GM12878 (cell line): Measurements from ENCODE around the gene GIMD1. TPM values are rescaled to one million over a fixed set of nuclear protein-coding genes. Genes with fewer than 3 reads are reported as not detected.

ENCODE experiments used
- ATAC-seq: fragments of 200-7000 bp; cut with Tn5 transposase; 3 replicates; pipeline ENCODE4 v1.9.1; 2020; ENCODE audit warnings: mild to moderate bottlenecking, moderate library complexity
- BruUV-seq: library from RNA; stranded (reverse); fragments of 400-500 nt; replicated peaks from 2 replicates; lab custom pipeline; 2021; lab: Mats Ljungman, UMichigan
- CTCF ChIA-PET: fragments of 300-600 bp; sonication (Branson Sonifier 250); formaldehyde crosslinking; extraction: SDS; loops from one replicate; lab custom pipeline; 2021; ENCODE audit warnings: inconsistent platforms; lab: Yijun Ruan, JAX
- POLR2A ChIA-PET: fragments of 350-600 bp; formaldehyde crosslinking; extraction: SDS; loops from one replicate; lab custom pipeline; 2021; ENCODE audit warnings: inconsistent platforms; lab: Charles Lee
- RAD21 ChIA-PET: fragments of 300-600 bp; sonication (Branson Sonifier 250); formaldehyde crosslinking; loops from one replicate; lab custom pipeline; 2023; ENCODE audit warnings: antibody characterized with exemption; ENCODE audit not compliant: unreplicated experiment; lab: Charles Lee
- SMC1A ChIA-PET: fragments of 300-600 bp; sonication (Branson Sonifier 250); formaldehyde crosslinking; loops from one replicate; lab custom pipeline; 2023; ENCODE audit not compliant: unreplicated experiment, uncharacterized antibody; lab: Charles Lee
- DNase-seq: peaks from one replicate; pipeline ENCODE4 v3.0.0-alpha.2; 2011; ENCODE audit warnings: low read depth, low spot score
- FAIRE-seq: peaks from 3 replicates; lab custom pipeline; 2011; peaks lifted over from hg19 to GRCh38; lab: Jason Lieb, UNC
- H2AFZ ChIP-seq: 2 replicates; pipeline ENCODE4 v1.6.0; 2011; ENCODE audit warnings: low read depth, low read length, control low read depth; ENCODE audit not compliant: control insufficient read depth
- H3K27ac ChIP-seq: 2 replicates; pipeline ENCODE4 v1.5.1; 2011; ENCODE audit warnings: control low read depth; ENCODE audit not compliant: control insufficient read depth, insufficient read depth
- H3K27me3 ChIP-seq, 2 experiments: replicated peaks in 1 of 2; 2 replicates each; pipeline versions ENCODE4 v1.6.0 to v1.6.1; 2011; ENCODE audit warnings: low read length in 1 of 2; ENCODE audit not compliant: control insufficient read depth in 2 of 2, insufficient read depth in 2 of 2
- H3K36me3 ChIP-seq, 2 experiments: 2 replicates each; pipeline ENCODE4 v1.5.1; 2011; ENCODE audit warnings: low read length in 1 of 2; ENCODE audit not compliant: control insufficient read depth in 2 of 2, insufficient read depth in 2 of 2
- H3K4me1 ChIP-seq: 2 replicates; pipeline ENCODE4 v1.6.1; 2011; ENCODE audit warnings: mild to moderate bottlenecking, low read length, moderate library complexity, mixed read lengths; ENCODE audit not compliant: control insufficient read depth, insufficient read depth
- H3K4me2 ChIP-seq: 2 replicates; pipeline ENCODE4 v1.6.0; 2011; ENCODE audit warnings: control low read depth; ENCODE audit not compliant: control insufficient read depth, insufficient read depth
- H3K4me3 ChIP-seq: fragments of 200-600 bp; sonication (generic); 2 replicates; pipeline ENCODE4 v1.5.1; 2016
- H3K79me2 ChIP-seq: 2 replicates; pipeline ENCODE4 v1.6.0; 2011; ENCODE audit warnings: low read length; ENCODE audit not compliant: control insufficient read depth, insufficient read depth
- H3K9ac ChIP-seq: 2 replicates; pipeline ENCODE4 v1.8.0; 2011; ENCODE audit warnings: low read length, control low read depth, mixed read lengths; ENCODE audit not compliant: control insufficient read depth, insufficient read depth
- H3K9me3 ChIP-seq: replicated peaks from 3 replicates; pipeline ENCODE4 v1.5.1; 2011; ENCODE audit warnings: mild to moderate bottlenecking, low read length; ENCODE audit not compliant: control insufficient read depth, insufficient read depth
- H4K20me1 ChIP-seq: 2 replicates; pipeline ENCODE4 v1.6.0; 2011; ENCODE audit not compliant: control insufficient read depth, insufficient read depth
- GATAD2B ChIP-seq: fragments of 450-650 bp; conservative IDR thresholded peaks from 2 replicates; pipeline ENCODE4 v1.6.1; 2017; ENCODE audit warnings: low read depth, mild to moderate bottlenecking, moderate library complexity
- HDAC6 ChIP-seq: fragments of 200-600 bp; sonication (generic); IDR thresholded peaks from one replicate; pipeline ENCODE4 v1.8.0; 2017; ENCODE audit warnings: antibody characterized with exemption; ENCODE audit not compliant: unreplicated experiment
- MEF2A ChIP-seq: IDR thresholded peaks from 2 replicates; pipeline ENCODE4 v1.6.1; 2011; ENCODE audit warnings: low read depth, mild to moderate bottlenecking, low read length, moderate library complexity; ENCODE audit not compliant: insufficient read depth
- RELA ChIP-seq: fragments of 450-650 bp; IDR thresholded peaks from 2 replicates; pipeline ENCODE4 v1.8.0; 2014; ENCODE audit warnings: borderline replicate concordance; ENCODE audit not compliant: partially characterized antibody
- TARDBP ChIP-seq: IDR thresholded peaks from 2 replicates; pipeline ENCODE4 v1.6.1; 2016; ENCODE audit warnings: borderline replicate concordance
- WGBS: methylation state at CpG from one replicate; pipeline ENCODE4 v1.1.6; 2016; ENCODE audit warnings: low lambda C conversion rate; ENCODE audit not compliant: insufficient replicate concordance, insufficient coverage; ENCODE audit errors: missing lambda C conversion rate; 5-methylcytosine and 5-hydroxymethylcytosine counted together
- in situ Hi-C: fragments of 300-500 bp; cut with MboI; formaldehyde crosslinking; loops from 9 replicates; pipeline ENCODE4 v1.14.3; 2018; ENCODE audit warnings: mixed read lengths
- intact Hi-C: fragments of 100-400 bp; cut with micrococcal nuclease; formaldehyde crosslinking; loops from one replicate; pipeline ENCODE4 v1.14.2; 2022; ENCODE audit not compliant: unreplicated experiment
- polyA plus RNA-seq, 11 experiments: library from polyadenylated mRNA; depleted of rRNA in 4 of 11; unstranded in 6 of 11; stranded (reverse) in 5 of 11; fragments of >200 nt; fragmentation: Nextera tagmentation in 4 of 11; fragmentation: Illumina TruSeq in 1 of 11; extraction: Ambion mirVana in 4 of 11; extraction: Trizol in 1 of 11; gene quantifications; 1 replicate in 1 of 11; 2 replicates in 10 of 11; pipeline versions ENCODE4 v1.2.1 to v1.2.3, GENCODE V29; 2011 to 2016; ENCODE audit warnings: inconsistent platforms in 2 of 11, missing spikeins in 2 of 11, low read depth in 1 of 11
- total RNA-seq, 4 experiments: library from RNA; depleted of rRNA in 3 of 4; stranded (reverse); fragments of >200 nt in 3 of 4; fragmentation: Illumina TruSeq in 1 of 4; extraction: Trizol in 1 of 4; gene quantifications; 2 replicates each; pipeline versions ENCODE4 v1.2.1 to v1.2.3, GENCODE V29; 2013 to 2021
- TF ChIP-seq, protein P1 (sequence below): fragments of 150-350 bp; IDR thresholded peaks from 2 replicates; pipeline ENCODE4 v1.6.1; 2014; ENCODE audit warnings: mild to moderate bottlenecking, low read depth, low read length
- TF ChIP-seq, protein P2 (sequence below): IDR thresholded peaks from 2 replicates; pipeline ENCODE4 v1.6.1; 2011; ENCODE audit warnings: borderline replicate concordance, low read depth, mild to moderate bottlenecking, moderate library complexity, mixed read lengths, low read length; ENCODE audit not compliant: insufficient read depth; ENCODE audit errors: extremely low read length
- TF ChIP-seq, protein P3 (sequence below): IDR thresholded peaks from 2 replicates; pipeline ENCODE4 v1.6.1; 2012; ENCODE audit warnings: improper control_type of control experiment, low read depth, low read length; ENCODE audit not compliant: insufficient replicate concordance
- TF ChIP-seq, protein P4 (sequence below), 3 experiments: IDR thresholded peaks in 2 of 3; conservative IDR thresholded peaks in 1 of 3; 2 replicates each; pipeline ENCODE4 v1.5.1; 2011; ENCODE audit warnings: low read depth in 3 of 3, low read length in 3 of 3, mild to moderate bottlenecking in 3 of 3, control low read depth in 2 of 3, moderate library complexity in 2 of 3, inconsistent platforms in 1 of 3, mixed read lengths in 1 of 3; ENCODE audit not compliant: control insufficient read depth in 2 of 3, insufficient read depth in 1 of 3; ENCODE audit errors: extremely low read depth in 1 of 3

The GIMD1 gene
- total and polyA plus RNA-seq, 10 of the 15 experiments (the other 5 are each of a cell fraction or from before 2014, with no cell fraction given) = 0.14 TPM; not detected in 9

DNA sequence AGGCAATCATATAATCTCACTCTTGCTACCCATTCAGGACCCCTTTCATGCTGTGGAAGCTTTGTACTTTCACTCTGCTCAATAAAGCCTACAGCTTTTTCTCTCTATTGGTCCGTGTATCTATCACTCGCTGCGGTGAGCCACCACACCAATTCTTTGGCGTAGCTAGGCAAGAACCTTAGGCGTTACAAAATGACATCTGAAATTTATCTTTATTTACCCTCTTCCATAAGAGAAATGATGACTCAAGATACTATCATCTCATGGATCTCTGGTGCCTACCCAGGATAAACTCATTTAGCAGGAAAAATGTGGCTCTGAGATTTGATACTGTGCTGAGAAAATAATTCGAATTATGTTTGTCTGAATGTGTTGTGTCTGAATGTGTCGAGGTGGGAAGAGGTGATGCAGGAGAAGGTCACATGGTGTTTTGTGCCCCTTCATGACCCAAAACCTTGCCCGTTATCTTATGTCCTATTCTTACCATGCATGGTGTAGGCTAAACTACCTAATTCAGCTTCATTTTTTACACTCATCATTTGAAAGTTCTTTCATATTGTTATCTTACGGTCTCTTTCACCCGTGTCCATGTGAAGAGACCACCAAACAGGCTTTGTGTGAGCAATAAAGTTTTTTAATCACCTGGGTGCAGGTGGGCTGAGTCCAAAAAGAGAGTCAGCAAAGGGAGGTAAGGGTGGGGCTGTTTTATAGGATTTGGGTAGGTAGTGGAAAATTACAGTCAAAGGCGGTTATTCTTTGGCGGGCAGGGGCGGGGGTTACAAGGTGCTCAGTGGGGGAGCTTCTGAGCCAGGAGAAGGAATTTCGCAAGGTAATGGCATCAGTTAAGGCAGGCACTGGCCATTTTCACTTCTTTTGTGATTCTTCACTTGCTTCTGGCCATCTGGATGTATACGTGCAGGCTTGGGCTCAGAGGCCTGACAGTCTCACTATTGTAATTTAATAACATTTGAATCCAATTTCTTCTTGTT is 41.6 kb upstream of the GIMD1 start:
- no peaks in the 10 kb centered on the region for H3K4me1 ChIP-seq
- H3K27ac ChIP-seq = no peak overlapping the region
- DNase-seq (no peak), ATAC-seq (no peak), FAIRE-seq (no peak)
- H2AFZ ChIP-seq = no peak overlapping the region
- no peak overlapping the region for H3K9ac ChIP-seq
- H3K27me3 ChIP-seq = no peaks in the 10 kb centered on the region
- H3K79me2 ChIP-seq = no peaks in the 10 kb centered on the region
- no peaks in the 10 kb centered on the region for H3K36me3 ChIP-seq
- ChIA-PET POLR2A (no interaction called here), RAD21 (no interaction called here), CTCF (no interaction called here), SMC1A (no interaction called here)
- no peaks in the 10 kb centered on the region for H3K9me3 ChIP-seq
- in situ Hi-C loops (no loop called here), intact Hi-C loops (no loop called here)
- 47% methylated on average over 15 of the region's 15 CpGs for WGBS
- H4K20me1 ChIP-seq = no peaks in the 10 kb centered on the region
- no peak overlapping the region for H3K4me3 ChIP-seq
- H3K4me2 ChIP-seq = no peak overlapping the region
- no TSS peak for BruUV-seq
- TF ChIP-seq GATAD2B = no peak
- TF ChIP-seq MEF2A = no peak
- TF ChIP-seq TARDBP = no peak
- TF ChIP-seq, protein P1, sequence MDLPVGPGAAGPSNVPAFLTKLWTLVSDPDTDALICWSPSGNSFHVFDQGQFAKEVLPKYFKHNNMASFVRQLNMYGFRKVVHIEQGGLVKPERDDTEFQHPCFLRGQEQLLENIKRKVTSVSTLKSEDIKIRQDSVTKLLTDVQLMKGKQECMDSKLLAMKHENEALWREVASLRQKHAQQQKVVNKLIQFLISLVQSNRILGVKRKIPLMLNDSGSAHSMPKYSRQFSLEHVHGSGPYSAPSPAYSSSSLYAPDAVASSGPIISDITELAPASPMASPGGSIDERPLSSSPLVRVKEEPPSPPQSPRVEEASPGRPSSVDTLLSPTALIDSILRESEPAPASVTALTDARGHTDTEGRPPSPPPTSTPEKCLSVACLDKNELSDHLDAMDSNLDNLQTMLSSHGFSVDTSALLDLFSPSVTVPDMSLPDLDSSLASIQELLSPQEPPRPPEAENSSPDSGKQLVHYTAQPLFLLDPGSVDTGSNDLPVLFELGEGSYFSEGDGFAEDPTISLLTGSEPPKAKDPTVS = no peak
- no peak for TF ChIP-seq HDAC6
- TF ChIP-seq, protein P2, sequence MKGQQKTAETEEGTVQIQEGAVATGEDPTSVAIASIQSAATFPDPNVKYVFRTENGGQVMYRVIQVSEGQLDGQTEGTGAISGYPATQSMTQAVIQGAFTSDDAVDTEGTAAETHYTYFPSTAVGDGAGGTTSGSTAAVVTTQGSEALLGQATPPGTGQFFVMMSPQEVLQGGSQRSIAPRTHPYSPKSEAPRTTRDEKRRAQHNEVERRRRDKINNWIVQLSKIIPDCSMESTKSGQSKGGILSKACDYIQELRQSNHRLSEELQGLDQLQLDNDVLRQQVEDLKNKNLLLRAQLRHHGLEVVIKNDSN = no peak
- TF ChIP-seq, protein P3, sequence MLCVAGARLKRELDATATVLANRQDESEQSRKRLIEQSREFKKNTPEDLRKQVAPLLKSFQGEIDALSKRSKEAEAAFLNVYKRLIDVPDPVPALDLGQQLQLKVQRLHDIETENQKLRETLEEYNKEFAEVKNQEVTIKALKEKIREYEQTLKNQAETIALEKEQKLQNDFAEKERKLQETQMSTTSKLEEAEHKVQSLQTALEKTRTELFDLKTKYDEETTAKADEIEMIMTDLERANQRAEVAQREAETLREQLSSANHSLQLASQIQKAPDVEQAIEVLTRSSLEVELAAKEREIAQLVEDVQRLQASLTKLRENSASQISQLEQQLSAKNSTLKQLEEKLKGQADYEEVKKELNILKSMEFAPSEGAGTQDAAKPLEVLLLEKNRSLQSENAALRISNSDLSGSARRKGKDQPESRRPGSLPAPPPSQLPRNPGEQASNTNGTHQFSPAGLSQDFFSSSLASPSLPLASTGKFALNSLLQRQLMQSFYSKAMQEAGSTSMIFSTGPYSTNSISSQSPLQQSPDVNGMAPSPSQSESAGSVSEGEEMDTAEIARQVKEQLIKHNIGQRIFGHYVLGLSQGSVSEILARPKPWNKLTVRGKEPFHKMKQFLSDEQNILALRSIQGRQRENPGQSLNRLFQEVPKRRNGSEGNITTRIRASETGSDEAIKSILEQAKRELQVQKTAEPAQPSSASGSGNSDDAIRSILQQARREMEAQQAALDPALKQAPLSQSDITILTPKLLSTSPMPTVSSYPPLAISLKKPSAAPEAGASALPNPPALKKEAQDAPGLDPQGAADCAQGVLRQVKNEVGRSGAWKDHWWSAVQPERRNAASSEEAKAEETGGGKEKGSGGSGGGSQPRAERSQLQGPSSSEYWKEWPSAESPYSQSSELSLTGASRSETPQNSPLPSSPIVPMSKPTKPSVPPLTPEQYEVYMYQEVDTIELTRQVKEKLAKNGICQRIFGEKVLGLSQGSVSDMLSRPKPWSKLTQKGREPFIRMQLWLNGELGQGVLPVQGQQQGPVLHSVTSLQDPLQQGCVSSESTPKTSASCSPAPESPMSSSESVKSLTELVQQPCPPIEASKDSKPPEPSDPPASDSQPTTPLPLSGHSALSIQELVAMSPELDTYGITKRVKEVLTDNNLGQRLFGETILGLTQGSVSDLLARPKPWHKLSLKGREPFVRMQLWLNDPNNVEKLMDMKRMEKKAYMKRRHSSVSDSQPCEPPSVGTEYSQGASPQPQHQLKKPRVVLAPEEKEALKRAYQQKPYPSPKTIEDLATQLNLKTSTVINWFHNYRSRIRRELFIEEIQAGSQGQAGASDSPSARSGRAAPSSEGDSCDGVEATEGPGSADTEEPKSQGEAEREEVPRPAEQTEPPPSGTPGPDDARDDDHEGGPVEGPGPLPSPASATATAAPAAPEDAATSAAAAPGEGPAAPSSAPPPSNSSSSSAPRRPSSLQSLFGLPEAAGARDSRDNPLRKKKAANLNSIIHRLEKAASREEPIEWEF = no peak
- TF ChIP-seq RELA = no peak
- TF ChIP-seq, protein P4, sequence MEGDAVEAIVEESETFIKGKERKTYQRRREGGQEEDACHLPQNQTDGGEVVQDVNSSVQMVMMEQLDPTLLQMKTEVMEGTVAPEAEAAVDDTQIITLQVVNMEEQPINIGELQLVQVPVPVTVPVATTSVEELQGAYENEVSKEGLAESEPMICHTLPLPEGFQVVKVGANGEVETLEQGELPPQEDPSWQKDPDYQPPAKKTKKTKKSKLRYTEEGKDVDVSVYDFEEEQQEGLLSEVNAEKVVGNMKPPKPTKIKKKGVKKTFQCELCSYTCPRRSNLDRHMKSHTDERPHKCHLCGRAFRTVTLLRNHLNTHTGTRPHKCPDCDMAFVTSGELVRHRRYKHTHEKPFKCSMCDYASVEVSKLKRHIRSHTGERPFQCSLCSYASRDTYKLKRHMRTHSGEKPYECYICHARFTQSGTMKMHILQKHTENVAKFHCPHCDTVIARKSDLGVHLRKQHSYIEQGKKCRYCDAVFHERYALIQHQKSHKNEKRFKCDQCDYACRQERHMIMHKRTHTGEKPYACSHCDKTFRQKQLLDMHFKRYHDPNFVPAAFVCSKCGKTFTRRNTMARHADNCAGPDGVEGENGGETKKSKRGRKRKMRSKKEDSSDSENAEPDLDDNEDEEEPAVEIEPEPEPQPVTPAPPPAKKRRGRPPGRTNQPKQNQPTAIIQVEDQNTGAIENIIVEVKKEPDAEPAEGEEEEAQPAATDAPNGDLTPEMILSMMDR (IDR thresholded peaks at IDR 0.05 in 2 of 3, conservative IDR thresholded peaks at IDR 0.05 in 1 of 3; ENCODE audit: control insufficient read depth in 2 of 3, extremely low read depth in 1 of 3, insufficient read depth in 1 of 3, low read depth in 3 of 3, low read length in 3 of 3) = no peak
